Dedifferentiated amniotic fluid mesenchymal stem cell (primary cell): Measurements from ENCODE around the gene RPL27A.

Experiments used
- DNase-seq: peaks from one replicate; pipeline ENCODE4 v3.0.0-alpha.2; 2016; ENCODE audit errors: extremely low spot score

RPL27A gene

DNA sequence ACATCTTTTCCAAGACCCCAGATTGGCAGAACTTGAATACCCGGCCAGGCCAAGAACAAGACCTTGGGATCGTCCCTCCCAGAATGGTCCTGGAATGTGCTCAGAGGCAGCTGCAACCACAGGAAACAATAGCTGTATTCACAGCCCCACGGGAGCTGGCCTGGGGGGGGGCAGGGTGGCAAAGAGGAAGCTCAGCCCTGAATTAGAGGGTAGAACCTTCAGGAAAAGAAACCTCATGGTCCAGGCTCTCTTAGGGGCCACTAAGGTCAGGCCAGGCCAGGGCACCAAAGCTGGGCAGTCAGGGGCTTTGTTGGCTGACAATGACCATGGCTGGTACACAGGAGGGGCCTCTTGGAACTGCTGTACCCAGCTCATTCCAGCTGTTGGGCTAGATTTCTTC, 17.3 kb downstream of the RPL27A start:
- peak; percentile 52 for DNase-seq

DNA sequence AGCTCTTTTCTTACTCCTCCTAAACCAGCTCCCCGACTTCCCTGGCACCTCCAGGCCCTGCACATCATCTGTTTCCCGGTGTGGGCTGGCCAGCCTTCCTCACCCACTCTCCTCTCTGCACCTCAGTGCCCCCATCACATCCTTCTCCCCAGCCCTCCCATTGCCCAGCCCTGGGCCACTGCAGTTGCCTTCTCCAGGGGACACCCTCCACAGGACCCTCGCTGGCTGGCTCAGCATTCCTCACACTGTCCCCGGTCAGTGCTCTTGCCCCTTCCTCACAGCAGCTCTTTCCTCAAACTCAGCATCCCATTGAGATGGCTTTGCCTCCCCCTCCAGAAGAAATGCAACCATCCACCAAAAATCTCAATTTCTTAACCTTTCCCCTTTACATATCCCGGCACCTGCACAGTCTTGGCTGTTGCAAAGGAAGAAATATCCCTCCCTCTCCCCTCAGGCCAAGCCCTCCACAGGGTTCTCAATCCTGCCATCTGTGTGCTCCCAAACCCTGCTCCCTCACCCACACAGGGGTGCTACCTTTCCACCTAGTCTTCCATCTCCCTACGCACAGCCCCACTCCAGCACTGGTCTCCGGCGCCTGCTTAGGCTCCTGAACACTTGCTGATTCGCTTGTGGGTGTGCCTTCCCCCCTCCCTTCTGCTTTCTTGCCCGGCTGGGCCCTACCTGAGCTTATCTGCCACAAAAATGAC, 19.5 kb downstream of the RPL27A start:
- DNase-seq: no peak

DNA sequence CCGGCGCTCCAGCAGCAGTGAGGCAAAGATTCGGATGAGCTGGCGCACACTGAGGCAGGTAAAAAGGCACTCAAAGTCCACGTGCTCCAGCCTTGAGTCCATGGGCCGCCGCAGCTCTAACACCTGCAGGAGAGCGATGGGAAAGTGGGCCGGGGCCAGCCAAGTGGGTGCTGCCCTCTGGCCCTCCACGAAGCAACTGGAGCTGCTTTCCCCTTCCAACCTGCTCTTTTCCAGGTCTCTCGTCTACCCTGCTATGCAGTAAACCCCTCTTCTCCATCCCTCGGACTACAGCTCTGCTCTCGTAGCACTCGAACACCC, 20.0 kb downstream of the RPL27A start:
- no peak for DNase-seq

GRCh38 chr11:8704136-8704535, 21.5 kb downstream of the RPL27A start:
- no peak for DNase-seq

DNA sequence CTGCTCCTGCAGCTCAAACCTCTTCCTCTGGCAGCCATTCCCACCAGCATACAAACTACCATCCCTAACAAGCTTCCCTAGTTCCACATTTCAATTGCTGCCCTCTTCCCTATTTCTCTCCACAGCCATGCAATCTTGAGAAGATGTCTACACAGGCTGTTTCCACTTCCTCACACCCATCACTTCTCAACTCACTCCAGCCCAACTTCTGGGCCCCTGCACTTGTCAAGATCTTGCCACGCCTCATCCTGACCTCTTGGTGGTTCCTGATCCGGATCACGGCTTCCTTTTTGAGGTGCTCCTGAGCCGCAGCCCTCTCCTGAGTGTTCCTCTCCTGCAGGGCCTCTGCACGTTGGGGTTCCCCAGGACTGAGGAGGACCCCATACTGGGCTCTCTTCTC, 22.6 kb downstream of the RPL27A start:
- no peak for DNase-seq

DNA sequence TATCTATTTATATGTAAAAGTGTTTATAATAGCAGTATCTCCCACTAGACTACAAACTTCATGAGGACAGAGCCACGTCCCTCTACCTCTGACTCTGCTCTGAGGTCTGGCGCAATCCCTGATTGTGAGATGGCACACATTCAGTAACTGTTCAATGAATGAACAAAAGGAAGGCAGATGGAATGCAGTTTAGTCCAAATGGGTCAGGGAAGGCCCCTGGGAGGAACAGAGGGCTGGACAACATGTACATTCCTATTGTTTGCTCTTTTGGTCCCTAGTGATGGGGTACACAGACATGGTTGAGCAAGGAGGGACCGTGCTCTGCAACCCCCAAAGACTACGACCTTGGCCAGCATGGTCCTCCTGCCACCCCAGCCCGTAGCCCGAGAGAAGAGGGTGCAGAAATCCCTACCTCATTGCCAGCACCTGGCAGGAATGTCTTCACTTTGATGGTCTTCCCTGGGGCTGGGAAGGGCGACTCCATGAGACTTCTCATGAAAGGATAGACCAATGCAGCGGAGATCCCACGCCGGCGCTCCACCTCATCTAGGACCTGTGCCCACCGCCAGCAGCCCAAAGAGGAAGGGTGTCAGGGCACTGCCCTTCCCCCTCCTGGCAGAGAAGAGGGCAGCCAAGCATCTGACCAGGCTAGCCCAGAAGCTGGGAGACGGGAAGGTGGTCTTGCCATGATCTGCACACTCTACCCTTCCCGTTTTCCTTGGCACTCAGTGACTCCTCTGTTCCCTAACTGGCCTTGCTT, 24.3 kb downstream of the RPL27A start:
- DNase-seq: no peak

- DNase-seq: no peak
These were observed 25.1 kb downstream of the RPL27A start for GRCh38 chr11:8707541-8708191.

DNA sequence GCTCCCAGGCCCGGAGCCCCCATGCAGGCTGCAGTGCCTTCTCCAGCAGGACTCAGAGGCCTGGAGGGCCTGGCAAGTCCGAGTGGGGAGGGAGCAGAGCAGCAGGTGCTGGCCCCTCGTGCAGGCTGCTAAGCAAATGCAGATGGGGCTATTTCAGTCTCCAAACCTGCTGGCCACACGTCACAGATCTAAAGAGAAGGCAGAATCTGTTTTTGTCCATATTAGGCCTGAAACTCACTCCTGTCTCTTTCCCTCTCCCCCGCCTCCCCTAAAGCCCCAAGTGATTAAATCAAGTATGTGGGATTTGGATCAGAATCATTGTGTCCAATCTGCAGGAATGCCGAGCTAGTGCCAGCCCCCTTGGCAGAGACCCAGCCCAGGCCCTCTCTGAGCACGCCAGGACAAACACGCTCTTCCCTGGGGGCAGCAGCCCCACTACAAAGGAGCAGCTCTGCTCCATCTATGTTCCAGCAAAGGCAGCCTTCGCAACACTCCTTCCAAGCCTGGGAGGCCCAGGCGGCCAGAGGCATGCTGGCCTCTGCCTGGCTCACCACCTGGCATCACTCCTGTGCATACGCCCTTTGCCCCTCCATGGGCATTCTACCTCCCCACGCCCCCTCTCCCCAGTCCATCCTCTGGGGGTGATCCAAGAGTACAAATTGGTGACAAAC, 26.5 kb downstream of the RPL27A start:
- peak; percentile 98 for DNase-seq

GRCh38 chr11:8709777-8710176, 27.2 kb downstream of the RPL27A start:
- DNase-seq: no peak

DNA sequence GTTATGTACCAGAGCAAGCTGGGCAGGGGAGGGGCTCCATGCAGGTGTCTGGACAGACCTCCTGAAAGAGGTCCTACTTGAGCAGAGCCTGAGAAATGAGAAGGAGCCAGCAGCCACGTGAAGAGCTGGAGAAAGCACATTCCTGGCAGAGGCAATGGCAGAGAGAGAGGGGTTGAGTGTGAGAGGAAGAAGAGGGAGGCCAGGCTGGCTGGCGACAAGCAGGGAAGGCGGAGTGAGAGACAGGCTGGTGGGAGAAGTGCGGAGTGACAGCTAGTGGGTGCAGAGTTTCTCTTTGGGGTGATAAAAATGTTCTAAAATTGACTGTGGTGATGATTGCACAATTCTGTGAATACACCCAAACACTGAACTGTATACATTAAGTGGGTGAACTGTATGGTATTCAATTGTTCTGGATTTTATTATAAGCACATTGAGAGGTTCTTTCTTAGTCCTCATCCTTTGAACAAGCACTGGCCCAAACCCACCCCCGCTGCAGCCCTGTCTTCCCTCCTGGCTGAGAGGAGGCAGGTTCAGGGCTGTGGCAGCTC, 29.4 kb downstream of the RPL27A start:
- no peak for DNase-seq

DNA sequence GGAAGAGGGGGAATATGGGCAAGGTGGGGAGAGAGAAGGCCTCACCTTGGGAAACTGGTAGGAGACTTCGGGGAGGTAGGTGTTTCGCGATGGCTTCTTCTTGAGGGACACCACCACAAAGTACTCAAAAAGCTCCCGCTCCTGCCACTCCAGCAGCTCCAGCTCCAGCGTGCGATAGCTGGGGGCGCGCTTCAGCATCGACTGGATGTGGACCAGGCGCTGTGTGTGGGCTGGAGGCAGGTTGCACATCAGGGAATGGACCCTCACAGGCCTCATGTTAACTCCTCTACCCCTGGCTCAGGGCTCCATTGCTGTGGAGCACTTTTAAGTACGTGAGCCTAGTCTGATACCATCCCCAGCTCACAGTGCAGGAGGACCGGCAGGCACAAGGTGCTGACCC, 29.9 kb downstream of the RPL27A start:
- DNase-seq: no peak

DNA sequence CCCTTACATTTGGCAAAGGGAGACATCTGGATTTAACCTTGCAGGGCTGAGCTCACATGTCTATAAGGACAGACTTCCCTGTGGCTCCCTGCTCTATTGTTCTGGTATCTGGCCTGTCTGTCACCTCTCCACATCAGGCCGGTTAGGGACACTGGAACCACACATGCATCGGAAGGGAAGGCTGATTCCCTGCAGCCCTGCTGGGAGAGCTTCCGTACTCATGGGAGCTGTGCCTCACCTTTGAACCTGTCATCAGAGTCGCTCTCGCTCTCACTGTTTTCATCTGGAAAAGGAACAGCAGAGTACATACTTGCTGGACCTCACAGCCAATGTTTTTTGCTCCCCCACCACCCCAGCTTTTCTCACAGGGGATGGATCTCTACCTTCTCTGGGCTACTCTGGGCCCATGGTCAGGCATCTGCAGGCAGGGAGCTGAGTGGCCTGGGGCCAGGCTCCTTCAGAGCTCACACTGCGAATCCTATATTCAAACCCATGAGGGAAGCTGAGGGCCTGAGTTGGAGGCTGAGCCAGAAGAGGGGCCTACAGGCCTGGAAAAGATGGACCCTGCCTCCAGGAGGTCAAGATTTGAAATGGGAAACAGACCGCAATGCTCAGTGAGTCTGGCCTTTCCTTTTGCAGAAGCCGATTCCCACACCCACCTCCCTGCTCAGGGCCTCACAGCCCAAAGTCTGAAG, 31.3 kb downstream of the RPL27A start:
- DNase-seq: no peak

DNA sequence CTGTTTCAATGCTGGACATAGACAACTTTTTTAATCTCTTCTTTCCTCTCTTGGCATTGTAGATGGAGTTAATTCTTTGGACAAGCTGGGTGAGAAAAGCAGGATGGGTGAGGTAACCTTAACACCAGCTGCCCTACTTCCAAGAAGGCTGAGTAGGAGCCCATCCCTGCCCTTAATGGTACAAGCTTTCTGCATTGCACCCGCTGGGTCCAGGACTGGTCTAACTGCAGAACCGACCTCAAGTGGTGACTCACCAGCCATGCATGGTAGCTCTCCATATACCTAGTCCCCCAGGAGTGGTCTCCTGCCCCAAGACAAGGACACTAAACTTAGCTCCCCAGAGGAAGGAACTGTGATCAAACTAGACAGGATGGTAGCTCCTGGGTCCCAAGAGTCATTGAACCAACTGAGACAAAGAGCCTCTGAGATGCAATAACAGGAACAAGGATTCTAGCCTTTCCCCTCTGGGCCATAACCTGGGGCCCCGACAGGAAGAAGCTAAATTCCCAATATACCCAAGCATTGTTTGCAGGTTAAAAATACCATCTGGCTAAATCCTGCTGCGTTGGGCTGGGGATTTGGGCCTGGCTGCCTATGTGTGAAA, 32.1 kb downstream of the RPL27A start:
- no peak for DNase-seq

GRCh38 chr11:8715501-8715900, 32.9 kb downstream of the RPL27A start:
- no peak for DNase-seq

DNA sequence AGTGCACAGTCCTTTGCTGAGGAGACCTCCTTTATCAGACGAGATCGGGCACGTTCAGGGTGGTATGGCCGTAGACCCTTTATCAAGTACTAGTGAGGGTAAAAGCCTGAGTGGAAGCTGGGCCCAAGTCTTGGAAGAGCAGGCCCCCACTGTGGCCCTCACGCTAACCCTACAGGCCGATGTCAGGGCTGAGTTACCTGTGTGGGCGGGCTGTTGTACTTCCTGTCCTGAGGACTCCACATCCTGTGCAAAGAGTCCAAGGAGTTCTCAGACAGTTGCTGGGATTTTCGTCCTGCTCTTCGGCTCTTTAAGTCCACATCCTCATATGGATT, 34.9 kb downstream of the RPL27A start:
- DNase-seq: no peak

DNA sequence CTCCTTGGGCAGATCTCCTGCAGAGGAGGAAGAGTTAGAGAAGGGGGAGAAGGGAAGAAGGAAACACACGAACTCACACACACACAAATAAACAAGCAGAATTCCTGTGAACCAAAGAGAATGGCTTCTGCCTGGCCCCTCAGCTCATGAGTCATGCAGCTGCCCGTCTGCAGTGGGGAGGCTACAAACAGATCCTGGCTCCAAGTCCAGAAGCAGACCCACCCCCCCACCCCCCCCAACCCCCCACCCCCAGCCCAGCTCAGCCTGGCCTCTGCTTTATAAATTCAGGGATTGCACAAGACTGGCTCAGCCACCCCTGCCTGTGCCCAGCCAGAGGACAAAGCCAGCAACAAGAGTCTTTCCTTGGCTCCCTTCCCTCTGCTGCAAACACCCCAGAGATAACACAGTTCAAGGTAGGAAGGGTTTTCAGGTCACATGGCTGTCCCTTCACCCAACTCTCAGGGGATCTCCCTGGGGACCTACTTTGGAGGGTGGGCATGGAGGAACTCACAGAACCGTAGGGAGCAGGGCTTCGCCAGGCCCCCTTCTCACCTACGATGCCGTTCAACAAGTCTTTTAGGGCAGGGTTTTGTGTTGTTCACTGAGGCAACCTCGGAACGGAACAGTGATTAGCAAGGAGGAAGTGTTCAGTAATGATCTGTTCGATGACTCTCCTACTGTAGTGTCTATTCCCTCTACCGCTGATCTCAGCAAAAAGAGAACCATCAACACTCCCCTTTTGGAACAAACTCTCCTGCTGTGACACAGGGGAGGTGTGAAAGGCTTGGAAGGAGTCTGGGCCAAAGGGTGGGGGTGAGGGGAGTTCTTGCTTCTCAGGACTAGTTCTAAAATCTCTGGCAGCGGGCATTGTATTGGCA, 35.5 kb downstream of the RPL27A start:
- peak; percentile 79 for DNase-seq

DNA sequence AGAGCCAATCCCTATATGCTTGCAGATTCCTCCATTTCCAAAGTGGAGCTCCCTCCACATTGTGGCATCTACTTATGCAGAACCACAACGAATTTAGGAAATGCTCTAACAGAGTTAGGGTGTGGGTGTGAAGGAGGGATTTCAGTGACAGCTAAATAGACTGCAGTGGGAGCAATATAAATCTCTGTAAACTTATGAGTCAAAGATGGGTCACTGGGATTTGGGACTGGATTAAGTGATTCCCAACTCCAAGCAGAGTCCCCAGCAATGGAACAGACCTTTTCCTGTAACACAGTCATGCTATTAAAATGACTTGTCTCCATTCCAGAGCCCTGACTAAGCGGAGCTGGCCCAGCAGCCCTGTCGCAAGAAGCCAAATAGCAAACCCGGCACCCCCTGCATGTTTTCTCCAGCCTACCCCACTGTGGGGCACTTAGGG, 36.6 kb downstream of the RPL27A start:
- peak; percentile 85 for DNase-seq

- DNase-seq: no peak
These were observed 37.1 kb downstream of the RPL27A start for GRCh38 chr11:8719721-8720120.

DNA sequence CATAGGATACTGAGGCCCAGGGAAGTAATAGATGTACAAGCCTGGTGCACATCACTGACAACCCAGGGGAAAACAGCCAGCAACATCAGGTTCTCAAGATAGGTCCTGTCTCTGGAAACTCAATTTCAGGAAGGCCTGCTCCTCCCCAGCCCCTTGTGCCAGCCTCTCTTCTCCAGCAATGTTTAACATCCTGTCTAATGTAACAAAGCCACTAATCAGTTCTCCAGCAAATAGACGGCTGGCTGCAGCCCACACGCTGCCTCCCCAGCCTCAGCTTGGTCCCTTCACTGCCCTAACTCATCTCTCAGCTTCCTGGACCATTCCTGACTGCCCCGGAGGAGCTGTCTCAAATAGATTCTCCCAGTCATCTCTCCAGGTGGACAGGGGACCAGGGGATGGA, 37.8 kb downstream of the RPL27A start:
- no peak for DNase-seq

DNA sequence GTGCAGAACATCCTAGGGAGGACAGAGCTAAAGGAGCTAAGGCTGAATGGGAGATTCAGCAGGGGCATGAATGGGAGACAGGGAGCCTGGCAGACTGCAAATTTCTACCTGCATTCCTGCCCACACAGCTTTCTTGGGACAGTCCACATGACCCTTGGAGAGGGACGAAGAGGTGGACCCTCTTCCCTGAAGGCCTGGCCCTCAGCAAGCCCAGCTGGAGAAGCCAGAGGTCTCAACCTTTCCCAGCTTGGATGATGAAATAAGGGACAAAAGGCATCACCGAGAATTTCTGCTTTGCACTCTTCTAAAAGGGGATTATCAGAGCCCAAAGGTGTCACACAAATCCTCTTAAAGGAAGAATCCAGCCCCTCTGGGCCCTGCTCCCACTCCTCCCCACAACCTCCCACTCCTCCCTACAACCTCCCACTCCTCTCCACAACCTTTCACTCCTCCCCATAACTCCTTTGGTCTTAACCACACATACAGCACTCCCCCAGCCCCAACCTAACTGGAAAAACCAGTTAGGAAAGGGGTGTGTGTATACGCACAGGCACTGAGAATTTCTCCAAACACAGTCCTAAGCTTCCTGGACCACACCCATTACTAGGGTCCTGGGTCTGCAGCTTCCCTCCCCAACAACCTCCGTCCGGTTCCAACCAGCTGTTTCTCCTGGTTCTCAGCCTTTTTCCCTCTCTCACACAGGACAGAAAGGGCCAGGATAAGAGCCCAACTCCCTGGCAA, 38.4 kb downstream of the RPL27A start:
- DNase-seq: no peak
